ENCODE results near the gene PDX1.
A peak's percentile ranks its signal among the peaks of the same experiment; 100 is the strongest.

The PDX1 gene

GRCh38 chr13:27922883-27923612 lies 3.2 kb downstream of the PDX1 start:
- DNase-seq, result no peak

- DNase-seq, result peak; percentile 54
These were observed 4.2 kb downstream of the PDX1 start for GRCh38 chr13:27923794-27924528.

GRCh38 chr13:27924529-27925141 lies 4.8 kb downstream of the PDX1 start:
- no peak for DNase-seq

- no peak for DNase-seq
These were observed 5.6 kb downstream of the PDX1 start for GRCh38 chr13:27925220-27925991.

GRCh38 chr13:27926644-27927434 lies 7.0 kb downstream of the PDX1 start:
- DNase-seq, result no peak

- no peak for DNase-seq
These were observed 7.9 kb downstream of the PDX1 start for GRCh38 chr13:27927444-27928352.

- no peak for DNase-seq
These were observed 8.6 kb downstream of the PDX1 start for GRCh38 chr13:27928353-27928804.

- no peak for DNase-seq
These were observed 9.3 kb downstream of the PDX1 start for GRCh38 chr13:27928805-27929753.

- no peak for DNase-seq
These were observed 10.1 kb downstream of the PDX1 start for GRCh38 chr13:27929868-27930267.

- DNase-seq, result no peak
These were observed 13.3 kb downstream of the PDX1 start for GRCh38 chr13:27933118-27933517.

GRCh38 chr13:27933580-27934328 lies 14.0 kb downstream of the PDX1 start:
- no peak for DNase-seq

- DNase-seq, result no peak
These were observed 23.2 kb downstream of the PDX1 start for GRCh38 chr13:27942972-27943371.

GRCh38 chr13:27952876-27953675 lies 33.3 kb downstream of the PDX1 start:
- no peak for DNase-seq

GRCh38 chr13:27953676-27954405 lies 34.0 kb downstream of the PDX1 start:
- peak; percentile 81 for DNase-seq

GRCh38 chr13:27954406-27954851 lies 34.6 kb downstream of the PDX1 start:
- DNase-seq, result no peak

- DNase-seq, result no peak
These were observed 35.3 kb downstream of the PDX1 start for GRCh38 chr13:27955014-27955591.
